Measurements from ENCODE around the gene GTF2IRD1.
"Not testable (repeated sequence)": the region's sequence is repeated elsewhere in the genome, so short reads cannot be mapped to it uniquely, and the experiment has no call there.

GTF2IRD1 gene

GRCh38 chr7:74619235-74619860, 165.6 kb downstream of the GTF2IRD1 start:
- no peak for DNase-seq (ENCODE audit: low read depth, low spot score)
- no peak overlapping the region for H3K27ac ChIP-seq

DNA sequence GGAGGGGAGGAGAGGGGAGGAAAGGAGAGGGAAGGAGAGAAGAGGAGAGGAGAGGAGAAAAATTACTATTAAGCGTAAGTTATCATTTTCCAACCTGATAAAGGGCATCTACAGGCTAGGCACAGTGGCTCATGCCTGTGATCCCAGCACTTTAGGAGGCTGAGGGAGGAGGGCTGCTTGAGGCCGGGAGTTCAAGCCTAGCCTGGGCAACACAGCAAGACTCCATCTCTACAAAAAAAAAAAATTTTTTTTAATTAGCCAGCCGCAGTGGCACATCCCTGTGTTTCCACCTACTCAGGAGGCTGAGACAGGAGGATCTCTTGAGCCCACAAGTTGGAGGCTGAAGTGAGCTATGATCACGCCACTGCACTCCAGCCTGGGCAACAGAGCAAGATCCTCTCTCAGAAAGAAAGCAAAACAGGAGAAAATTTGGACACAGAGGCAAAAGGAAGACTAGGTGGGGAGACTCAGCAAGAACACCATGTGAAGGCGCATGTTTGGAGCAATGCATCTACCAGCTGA, 168.6 kb downstream of the GTF2IRD1 start:
- no peak overlapping the region for H3K27ac ChIP-seq
- DNase-seq (ENCODE audit: low read depth, low spot score): no peak

DNA sequence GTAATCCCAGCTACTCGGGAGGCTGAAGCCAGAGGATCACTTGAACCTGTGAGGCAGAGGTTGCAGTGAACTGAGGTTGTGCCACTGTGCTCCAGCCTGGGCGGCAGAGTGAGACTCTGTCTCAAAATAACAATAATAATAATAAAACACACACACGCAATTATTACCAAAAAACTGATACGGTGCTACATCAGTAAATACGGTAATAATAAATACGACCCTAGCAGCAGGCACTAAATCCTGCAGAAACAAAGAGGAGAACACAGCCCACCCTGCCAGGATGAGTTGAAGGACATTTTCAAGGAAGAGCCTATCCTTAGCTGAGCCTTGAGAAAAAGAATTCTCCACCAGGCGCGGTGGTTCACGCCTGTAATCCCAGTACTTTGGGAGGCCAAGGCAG, 169.4 kb downstream of the GTF2IRD1 start:
- no peak overlapping the region for H3K27ac ChIP-seq
- DNase-seq (ENCODE audit: low read depth, low spot score): no peak

GRCh38 chr7:74625446-74625845, 171.7 kb downstream of the GTF2IRD1 start:
- DNase-seq (ENCODE audit: low read depth, low spot score): no peak
- no peak overlapping the region for H3K27ac ChIP-seq

- no peak for DNase-seq (ENCODE audit: low read depth, low spot score)
- no peak overlapping the region for H3K27ac ChIP-seq
Observed at GRCh38 chr7:74627661-74628411, 174.1 kb downstream of the GTF2IRD1 start.

DNA sequence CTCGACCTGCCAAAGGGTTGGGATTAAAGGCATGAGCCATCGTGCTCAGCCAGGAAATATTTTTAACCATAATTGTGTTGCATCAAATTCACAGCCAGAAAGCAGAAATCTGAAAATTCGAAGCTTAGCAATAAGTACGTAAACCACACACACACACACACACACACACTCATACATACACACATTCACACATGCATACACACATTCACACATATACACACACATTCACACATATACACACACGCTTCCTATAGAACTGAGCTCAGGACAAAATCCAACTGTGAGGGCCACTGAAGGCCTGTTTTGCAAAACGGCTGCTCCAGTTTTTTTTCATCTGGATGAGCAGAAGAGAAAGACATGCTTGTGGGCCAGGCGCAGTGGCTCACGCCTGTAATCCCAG, 178.8 kb downstream of the GTF2IRD1 start:
- no peak for DNase-seq (ENCODE audit: low read depth, low spot score)
- H3K27ac ChIP-seq: no peak overlapping the region

GRCh38 chr7:74633451-74633921, 179.8 kb downstream of the GTF2IRD1 start:
- no peak overlapping the region for H3K27ac ChIP-seq
- no peak for DNase-seq (ENCODE audit: low read depth, low spot score)

DNA sequence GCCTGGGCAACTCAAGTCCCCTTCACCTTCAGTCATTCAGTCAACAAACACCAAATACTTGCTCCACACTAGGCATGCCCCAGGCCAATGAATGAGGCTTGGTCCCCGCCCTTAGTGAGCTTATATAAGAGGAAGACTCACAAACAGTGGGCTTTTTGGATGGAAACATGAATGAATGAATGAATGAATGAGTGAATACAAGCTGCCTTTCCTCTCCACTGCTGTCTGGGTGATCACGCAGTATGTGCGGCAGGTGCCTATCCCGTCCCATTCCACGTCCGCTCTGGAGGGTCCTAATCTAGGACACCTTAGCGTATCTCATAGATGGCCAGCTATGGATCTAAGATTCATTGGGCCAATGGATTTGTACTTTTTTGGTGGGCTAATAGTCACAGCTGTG, 184.0 kb downstream of the GTF2IRD1 start:
- no peak for DNase-seq (ENCODE audit: low read depth, low spot score)
- no peak overlapping the region for H3K27ac ChIP-seq

DNA sequence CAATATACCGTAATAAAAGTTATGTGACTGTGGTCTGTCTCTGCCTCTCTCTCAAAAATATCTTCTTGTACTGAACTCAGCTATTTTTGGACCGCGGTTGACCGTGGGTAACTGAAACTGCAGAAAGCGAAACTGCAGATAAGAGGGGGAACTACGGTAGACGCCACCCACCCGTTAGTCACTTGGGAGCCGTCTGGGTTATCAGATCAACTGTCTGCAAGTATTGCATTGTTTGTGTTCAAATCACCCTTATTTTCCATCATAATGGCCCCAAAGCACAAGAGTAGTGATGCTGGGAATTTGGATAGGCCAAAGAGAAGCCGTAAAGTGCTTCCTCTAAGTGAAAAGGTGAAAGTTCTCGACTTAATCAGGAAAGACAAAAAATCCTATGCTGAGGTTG, 196.3 kb downstream of the GTF2IRD1 start:
- not testable (repeated sequence) for DNase-seq (ENCODE audit: low read depth, low spot score); H3K27ac ChIP-seq

DNA sequence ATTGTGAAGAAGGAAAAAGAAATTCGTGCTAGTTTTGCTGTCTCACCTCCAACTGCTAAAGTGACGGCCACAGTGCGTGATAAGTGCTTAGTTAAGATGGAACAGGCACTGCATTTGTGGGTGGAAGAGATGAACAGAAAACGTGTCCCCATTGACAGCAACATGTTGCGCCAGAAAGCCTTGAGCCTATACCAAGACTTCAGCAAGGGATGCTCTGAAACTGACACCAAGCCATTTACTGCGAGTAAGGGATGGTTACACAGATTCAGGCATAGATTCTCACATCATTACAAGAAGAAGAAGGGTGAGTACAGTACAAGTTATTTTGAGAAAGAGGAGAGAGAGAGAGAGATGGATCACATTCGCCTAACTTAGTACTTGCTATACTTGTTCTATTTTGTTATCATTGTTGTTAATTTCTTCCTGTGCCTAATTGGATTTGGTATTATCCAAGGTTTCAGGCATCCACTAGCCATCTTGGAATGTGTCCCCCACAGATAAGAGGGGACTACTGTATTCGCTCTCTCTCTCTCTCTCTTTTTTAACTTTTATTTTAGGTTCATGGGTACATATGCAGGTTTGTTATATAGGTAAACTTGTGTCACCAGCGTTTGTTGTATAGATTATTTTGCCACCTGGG, 196.9 kb downstream of the GTF2IRD1 start:
- not testable (repeated sequence) for H3K27ac ChIP-seq; DNase-seq (ENCODE audit: low read depth, low spot score)

GRCh38 chr7:74651133-74651504, 197.4 kb downstream of the GTF2IRD1 start:
- not testable (repeated sequence) for H3K27ac ChIP-seq; DNase-seq (ENCODE audit: low read depth, low spot score)
